Peyer's patch (tissue), 4 donors: ENCODE measurements around the gene B9D2. TPM values are rescaled to one million over a fixed set of nuclear protein-coding genes. Genes with fewer than 3 reads are reported as not detected.

Source experiments
- DNase-seq, 3 donors: peaks; one replicate each; pipeline ENCODE4 v3.0.0-alpha.2; 2017 to 2019
- H3K27ac ChIP-seq, 4 donors: fragments of 200-600 bp; sonication (generic); one replicate each; pipeline ENCODE4 v1.5.1; 2016 to 2019
- H3K27me3 ChIP-seq, 2 donors: fragments of 200-600 bp; sonication (generic); one replicate each; pipeline ENCODE4 v1.5.1; 2019
- H3K36me3 ChIP-seq, 3 donors: fragments of 200-600 bp; sonication (generic); one replicate each; pipeline ENCODE4 v1.5.1; 2016 to 2019
- H3K4me1 ChIP-seq, 4 donors: fragments of 200-600 bp; sonication (generic); one replicate each; pipeline ENCODE4 v1.5.1; 2016 to 2019
- H3K4me3 ChIP-seq, 4 donors: fragments of 200-600 bp; sonication (generic); 1 replicate in 3 of 4; 2 replicates in 1 of 4; pipeline ENCODE4 v1.5.1; 2016 to 2019; ENCODE audit warnings: mild to moderate bottlenecking in 1 of 4
- H3K9me3 ChIP-seq, 4 donors: fragments of 200-600 bp; sonication (generic); one replicate each; pipeline ENCODE4 v1.5.1; 2016 to 2019; ENCODE audit warnings: mild to moderate bottlenecking in 1 of 4
- CTCF ChIP-seq, 6 experiments: fragments of 450-650 bp in 4 of 6; fragments of 200-600 bp in 2 of 6; sonication (generic) in 1 of 6; IDR thresholded peaks; one replicate each; pipeline ENCODE4 v1.5.1; 2017 to 2019; ENCODE audit warnings: antibody characterized with exemption in 6 of 6, mild to moderate bottlenecking in 3 of 6, moderate library complexity in 1 of 6
- POLR2A ChIP-seq, 2 donors: fragments of 450-650 bp; IDR thresholded peaks; one replicate each; pipeline ENCODE4 v1.5.1; 2017; ENCODE audit warnings: antibody characterized with exemption in 2 of 2, mild to moderate bottlenecking in 2 of 2, moderate library complexity in 2 of 2
- total RNA-seq, 4 donors: library from RNA; depleted of rRNA; stranded (reverse); fragments of >200 nt; gene quantifications; one replicate each; pipeline ENCODE4 v1.1.0, GENCODE V29; 2016

Gene B9D2
- total RNA-seq, 4 donors from 2014 or later = 3.6 to 6.8 (median 3.8) TPM; not detected in 1

- Histone ChIP-seq H3K36me3 (peaks cover 0 to 29% (median 0%) of the 10 kb centered on the region in 3 donors), H3K27ac (no peak overlapping the region), H3K4me3 (no peak overlapping the region), H3K9me3 (no peaks in the 10 kb centered on the region), H3K4me1 (peaks cover 0 to 32% (median 22%) of the 10 kb centered on the region in 4 donors), H3K27me3 (no peaks in the 10 kb centered on the region)
- no peak for DNase-seq
- TF ChIP-seq CTCF (IDR thresholded peaks at IDR 0.05) (no peak), POLR2A (IDR thresholded peaks at IDR 0.05) (no peak)
Measured at GRCh38 chr19:41332468-41332867, 31.5 kb downstream of the B9D2 start.

DNA sequence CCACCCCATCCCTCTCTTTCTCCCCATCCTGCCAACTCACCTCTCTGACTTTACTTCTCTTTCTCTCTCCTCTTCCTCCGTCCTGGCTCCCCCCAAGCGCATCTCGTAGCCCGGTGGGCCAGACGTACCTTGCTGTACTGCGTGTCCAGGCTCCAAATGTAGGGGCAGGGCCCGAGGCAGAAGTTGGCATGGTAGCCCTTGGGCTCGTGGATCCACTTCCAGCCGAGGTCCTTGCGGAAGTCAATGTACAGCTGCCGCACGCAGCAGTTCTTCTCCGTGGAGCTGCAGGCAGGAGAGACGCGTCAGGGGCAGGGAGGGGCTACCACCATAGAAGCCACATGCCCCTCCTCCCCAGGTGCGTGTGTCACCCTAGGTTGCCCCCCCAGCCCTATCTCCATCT is 31.9 kb downstream of the B9D2 start:
- H3K36me3 ChIP-seq = peaks cover 0 to 29% (median 0%) of the 10 kb centered on the region in 3 donors
- no peak overlapping the region for H3K27ac ChIP-seq

GRCh38 chr19:41330946-41331678 is 32.8 kb downstream of the B9D2 start:
- no peak for TF ChIP-seq CTCF (IDR thresholded peaks at IDR 0.05)
- TF ChIP-seq POLR2A (IDR thresholded peaks at IDR 0.05) = no peak
- no peaks in the 10 kb centered on the region for H3K9me3 ChIP-seq
- no peaks in the 10 kb centered on the region for H3K27me3 ChIP-seq
- H3K4me3 ChIP-seq = no peak overlapping the region
- H3K27ac ChIP-seq = no peak overlapping the region
- H3K36me3 ChIP-seq = peaks cover 0 to 29% (median 0%) of the 10 kb centered on the region in 3 donors
- H3K4me1 ChIP-seq = peaks cover 2 to 45% (median 28%) of the 10 kb centered on the region in 4 donors
- no peak for DNase-seq

More for the DNA sequence above, 31.9 kb downstream of the B9D2 start:
- Histone ChIP-seq H3K4me3 (no peak overlapping the region), H3K27me3 (no peaks in the 10 kb centered on the region), H3K9me3 (no peaks in the 10 kb centered on the region), H3K4me1 (peaks cover 0 to 37% (median 25%) of the 10 kb centered on the region in 4 donors)
- no peak for DNase-seq
- no peak for TF ChIP-seq POLR2A (IDR thresholded peaks at IDR 0.05)
- no peak for TF ChIP-seq CTCF (IDR thresholded peaks at IDR 0.05)

DNA sequence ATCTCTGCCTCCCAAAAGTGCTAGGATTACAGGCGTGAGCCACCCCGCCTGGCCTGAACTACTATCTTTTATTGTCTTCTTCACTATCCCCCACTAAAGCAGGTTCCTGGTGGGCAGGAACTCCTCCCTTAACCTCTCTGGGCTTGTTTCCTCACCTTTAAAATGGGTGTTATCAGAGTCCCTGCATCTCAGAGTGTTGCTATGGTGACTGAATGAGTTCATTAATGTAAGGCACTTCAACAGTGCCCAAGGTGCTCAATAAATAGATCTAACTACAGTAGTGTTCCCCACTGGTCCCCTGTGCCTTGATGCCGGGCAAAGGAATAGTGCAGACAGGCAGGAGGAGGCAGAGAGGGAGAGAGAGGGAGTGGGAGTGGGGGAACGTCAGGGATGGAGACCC is 33.5 kb downstream of the B9D2 start:
- Histone ChIP-seq H3K9me3 (no peaks in the 10 kb centered on the region), H3K27me3 (no peaks in the 10 kb centered on the region), H3K36me3 (peaks cover 0 to 24% (median 0%) of the 10 kb centered on the region in 3 donors), H3K27ac (no peak overlapping the region), H3K4me3 (no peak overlapping the region), H3K4me1 (peaks cover 8 to 51% (median 35%) of the 10 kb centered on the region in 4 donors)
- no peak for TF ChIP-seq POLR2A (IDR thresholded peaks at IDR 0.05)
- TF ChIP-seq CTCF (IDR thresholded peaks at IDR 0.05) = no peak
- DNase-seq = no peak

- no peaks in the 10 kb centered on the region for H3K9me3 ChIP-seq
- H3K4me3 ChIP-seq = peak overlapping the region in 2 of 4 donors; percentile 28 to 33
- peaks cover 9 to 55% (median 38%) of the 10 kb centered on the region in 4 donors for H3K4me1 ChIP-seq
- DNase-seq = peak in 1 of 3 donors; percentile 36
- no peaks in the 10 kb centered on the region for H3K27me3 ChIP-seq
- no peak for TF ChIP-seq POLR2A (IDR thresholded peaks at IDR 0.05)
- TF ChIP-seq CTCF (IDR thresholded peaks at IDR 0.05) = no peak
- peaks cover 0 to 20% (median 0%) of the 10 kb centered on the region in 3 donors for H3K36me3 ChIP-seq
- H3K27ac ChIP-seq = peak overlapping the region; percentile 71 to 87 (median 80)
Measured at GRCh38 chr19:41328842-41329225, 35.1 kb downstream of the B9D2 start.
